BLaER1 treated with 17β-estradiol and CSF1 and Interleukin-3, amounts not matched to agents 10 nM and 100 nM (cell line): ENCODE measurements around the gene PTPN14.

Experiments used
- H3K27ac ChIP-seq, 11 experiments: shearing (Covaris generic); formaldehyde crosslinking; 2 replicates each; pipeline ENCODE4 v1.8.1; 2022
- H3K27me3 ChIP-seq, 11 experiments: shearing (Covaris generic); formaldehyde crosslinking; 2 replicates each; pipeline ENCODE4 v1.8.1; 2022
- H3K36me3 ChIP-seq, 11 experiments: shearing (Covaris generic); formaldehyde crosslinking; 2 replicates each; pipeline ENCODE4 v1.8.1; 2022
- H3K4me1 ChIP-seq, 10 experiments: shearing (Covaris generic); formaldehyde crosslinking; 2 replicates each; pipeline ENCODE4 v1.8.1; 2022
- H3K4me2 ChIP-seq, 11 experiments: shearing (Covaris generic); formaldehyde crosslinking; 2 replicates each; pipeline ENCODE4 v1.8.1; 2022
- H3K4me3 ChIP-seq, 10 experiments: shearing (Covaris generic); formaldehyde crosslinking; 2 replicates each; pipeline ENCODE4 v1.8.1; 2022
- H3K9ac ChIP-seq, 11 experiments: shearing (Covaris generic); formaldehyde crosslinking; 2 replicates each; pipeline ENCODE4 v1.8.1; 2022
- H3K9me3 ChIP-seq, 11 experiments: shearing (Covaris generic); formaldehyde crosslinking; replicated peaks in 1 of 11; 2 replicates each; pipeline ENCODE4 v1.8.1; 2022
- H4K20me1 ChIP-seq, 11 experiments: shearing (Covaris generic); formaldehyde crosslinking; 2 replicates each; pipeline ENCODE4 v1.8.1; 2022
- Cebpa-rat ChIP-seq, 11 experiments: shearing (Covaris generic); IDR thresholded peaks; 2 replicates each; pipeline ENCODE4 v1.8.1; 2022

The PTPN14 gene

DNA sequence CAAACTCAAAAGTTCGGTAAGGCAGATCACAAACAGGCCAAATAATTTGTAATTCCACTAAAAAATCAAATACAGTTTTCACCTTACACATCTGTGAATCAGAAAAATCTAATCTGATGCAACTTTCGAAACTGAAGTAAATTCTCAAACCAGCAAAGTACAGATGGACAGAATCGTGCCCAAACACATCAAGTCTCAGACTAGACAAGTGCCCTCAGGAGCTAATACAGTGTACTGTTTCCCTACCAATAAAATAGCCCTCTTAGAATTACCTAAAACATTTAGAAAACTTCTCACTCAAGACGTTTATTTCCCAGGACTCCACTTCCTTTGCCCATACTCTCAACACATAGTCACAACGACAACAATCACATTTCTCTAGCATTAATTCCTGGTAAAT lies 136.3 kb downstream of the PTPN14 start:
- Histone ChIP-seq H3K27me3 (no peaks in the 10 kb centered on the region), H3K27ac (no peak overlapping the region), H3K4me3 (no peak overlapping the region), H3K36me3 (no peaks in the 10 kb centered on the region), H3K9ac (no peak overlapping the region), H3K4me1 (peaks cover 0 to 17% (median 7%) of the 10 kb centered on the region in 10 experiments; a peak in 12 of 20 replicates), H3K9me3 (peaks cover 0 to 10% (median 6%) of the 10 kb centered on the region in 11 experiments; a peak in 9 of 22 replicates), H4K20me1 (no peaks in the 10 kb centered on the region), H3K4me2 (no peak overlapping the region)
- no peak for TF ChIP-seq Cebpa-rat (IDR thresholded peaks at IDR 0.05)

DNA sequence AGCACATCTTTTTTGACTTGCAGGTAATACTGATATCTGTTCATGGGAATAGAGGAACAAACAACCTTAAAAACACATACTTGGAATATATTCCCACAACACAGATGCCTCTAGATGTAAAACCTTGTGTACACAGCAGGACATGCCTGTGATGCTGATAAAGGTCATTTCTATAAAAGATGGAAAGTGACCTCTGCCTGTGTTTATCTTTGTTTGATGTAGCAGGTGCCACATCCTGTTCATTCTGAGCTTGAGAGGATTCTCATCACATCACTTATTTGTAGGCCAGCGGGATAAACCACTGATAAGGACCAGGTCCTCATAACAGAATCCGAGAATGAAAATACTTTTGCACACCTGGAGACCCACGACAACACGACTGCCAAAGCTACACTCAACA lies 136.7 kb downstream of the PTPN14 start:
- Histone ChIP-seq H3K4me2 (no peak overlapping the region), H3K9ac (no peak overlapping the region), H3K27ac (no peak overlapping the region), H3K4me1 (peaks cover 0 to 17% (median 7%) of the 10 kb centered on the region in 10 experiments; a peak in 12 of 20 replicates), H3K4me3 (no peak overlapping the region), H3K27me3 (no peaks in the 10 kb centered on the region), H3K9me3 (peaks cover 0 to 10% (median 6%) of the 10 kb centered on the region in 11 experiments; a peak in 9 of 22 replicates), H4K20me1 (no peaks in the 10 kb centered on the region), H3K36me3 (no peaks in the 10 kb centered on the region)
- no peak for TF ChIP-seq Cebpa-rat (IDR thresholded peaks at IDR 0.05)

DNA sequence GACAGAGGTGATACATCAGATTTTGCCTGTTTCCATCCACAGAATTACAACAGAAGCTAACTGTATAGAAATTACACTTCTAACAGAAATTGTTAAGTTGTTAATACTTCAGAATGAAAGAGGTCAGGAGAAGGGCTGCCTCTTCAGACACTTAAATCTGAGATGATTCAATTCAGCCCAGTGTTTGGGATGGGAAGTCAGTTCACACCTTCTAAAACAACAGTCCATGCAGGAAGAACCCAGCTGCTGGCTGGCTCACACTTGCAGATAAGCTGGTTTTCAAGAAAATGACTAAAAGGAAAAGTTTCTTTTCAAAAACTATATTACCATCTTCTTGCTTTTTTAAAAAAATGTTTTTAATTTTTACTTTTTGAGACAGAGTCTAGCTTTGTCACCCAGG lies 138.1 kb downstream of the PTPN14 start:
- no peak for TF ChIP-seq Cebpa-rat (IDR thresholded peaks at IDR 0.05)
- peaks cover 0 to 13% (median 6%) of the 10 kb centered on the region in 10 experiments; a peak in 12 of 20 replicates for H3K4me1 ChIP-seq
- no peak overlapping the region for H3K9ac ChIP-seq
- H3K36me3 ChIP-seq: no peaks in the 10 kb centered on the region
- no peaks in the 10 kb centered on the region for H3K27me3 ChIP-seq
- H3K4me3 ChIP-seq: no peak overlapping the region
- H3K9me3 ChIP-seq: peaks cover 0 to 10% (median 6%) of the 10 kb centered on the region in 11 experiments; a peak in 9 of 22 replicates
- no peak overlapping the region for H3K27ac ChIP-seq
- H4K20me1 ChIP-seq: no peaks in the 10 kb centered on the region
- no peak overlapping the region for H3K4me2 ChIP-seq

DNA sequence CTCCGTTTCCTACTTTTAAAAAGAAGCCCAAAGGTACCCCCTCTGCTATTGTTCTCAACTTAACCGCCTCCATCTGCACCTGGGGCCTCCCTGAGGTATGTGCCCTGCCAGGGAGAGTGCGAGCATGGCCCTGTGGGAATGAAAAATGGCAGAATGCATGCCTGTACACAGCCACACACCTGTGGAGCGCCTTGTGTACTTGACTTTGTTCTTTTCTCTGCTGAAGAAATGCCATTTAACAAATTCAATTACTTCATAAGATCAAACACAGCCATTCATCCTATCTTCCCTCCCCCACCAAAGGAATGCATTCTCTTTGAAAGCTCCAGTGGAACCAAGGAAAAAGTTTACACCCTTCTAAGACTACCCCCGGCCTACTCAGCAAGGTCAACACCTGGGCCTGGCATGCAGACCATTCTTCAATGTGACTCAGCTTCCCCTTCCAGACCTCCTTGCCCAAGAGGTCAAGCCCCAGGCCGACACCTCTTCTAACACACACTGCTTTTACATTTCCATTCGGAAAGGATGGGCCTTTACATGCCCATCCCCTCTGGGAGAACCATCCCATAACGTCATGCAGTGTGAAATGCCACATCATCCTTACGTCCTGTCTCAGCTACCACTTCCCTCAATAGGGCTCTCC lies 146.7 kb downstream of the PTPN14 start:
- no peaks in the 10 kb centered on the region for H3K27me3 ChIP-seq
- H3K4me3 ChIP-seq: no peak overlapping the region
- no peaks in the 10 kb centered on the region for H3K36me3 ChIP-seq
- peaks cover 25 to 38% (median 32%) of the 10 kb centered on the region in 10 experiments for H3K4me1 ChIP-seq
- H3K4me2 ChIP-seq: peak overlapping the region; percentile 41 to 77 (median 68)
- peaks cover 8 to 35% (median 28%) of the 10 kb centered on the region in 11 experiments; a peak in 17 of 22 replicates for H3K9me3 ChIP-seq
- H3K9ac ChIP-seq: peak overlapping the region in 3 of 11 experiments; percentile 6 to 62 (median 21); a peak in 3 of 22 replicates
- no peak for TF ChIP-seq Cebpa-rat (IDR thresholded peaks at IDR 0.05)
- H3K27ac ChIP-seq: peak overlapping the region in 9 of 11 experiments; percentile 38 to 78 (median 63); a peak in 17 of 22 replicates
- no peaks in the 10 kb centered on the region for H4K20me1 ChIP-seq

DNA sequence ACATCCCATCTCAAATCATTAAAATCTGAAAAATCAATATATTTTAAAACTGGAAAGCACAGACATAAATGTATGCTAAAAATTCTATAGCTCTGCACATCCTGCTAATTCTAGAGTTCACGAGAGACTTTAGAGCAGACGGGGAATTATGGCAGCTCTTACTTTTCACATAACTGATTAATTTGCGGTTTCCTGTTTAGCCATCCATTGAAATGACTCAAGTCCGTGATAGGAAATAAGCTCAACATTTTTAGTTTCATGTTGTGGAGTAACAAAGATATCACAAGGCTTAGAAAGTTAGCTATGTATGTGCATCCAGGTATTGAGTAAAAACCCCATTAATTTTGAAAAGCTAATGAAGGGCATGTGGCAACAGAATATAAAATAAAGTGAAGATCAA lies 147.2 kb downstream of the PTPN14 start:
- H3K4me2 ChIP-seq: peak overlapping the region; percentile 41 to 77 (median 68)
- peaks cover 25 to 38% (median 32%) of the 10 kb centered on the region in 10 experiments for H3K4me1 ChIP-seq
- H3K36me3 ChIP-seq: no peaks in the 10 kb centered on the region
- peak overlapping the region in 2 of 11 experiments; percentile 21 to 62; a peak in 2 of 22 replicates for H3K9ac ChIP-seq
- H3K4me3 ChIP-seq: peak overlapping the region in 1 of 10 experiments; percentile 21; a peak in 1 of 20 replicates
- H3K27me3 ChIP-seq: no peaks in the 10 kb centered on the region
- H3K27ac ChIP-seq: peak overlapping the region in 9 of 11 experiments; percentile 38 to 78 (median 63); a peak in 17 of 22 replicates
- H4K20me1 ChIP-seq: no peaks in the 10 kb centered on the region
- peaks cover 8 to 35% (median 28%) of the 10 kb centered on the region in 11 experiments; a peak in 17 of 22 replicates for H3K9me3 ChIP-seq
- no peak for TF ChIP-seq Cebpa-rat (IDR thresholded peaks at IDR 0.05)

DNA sequence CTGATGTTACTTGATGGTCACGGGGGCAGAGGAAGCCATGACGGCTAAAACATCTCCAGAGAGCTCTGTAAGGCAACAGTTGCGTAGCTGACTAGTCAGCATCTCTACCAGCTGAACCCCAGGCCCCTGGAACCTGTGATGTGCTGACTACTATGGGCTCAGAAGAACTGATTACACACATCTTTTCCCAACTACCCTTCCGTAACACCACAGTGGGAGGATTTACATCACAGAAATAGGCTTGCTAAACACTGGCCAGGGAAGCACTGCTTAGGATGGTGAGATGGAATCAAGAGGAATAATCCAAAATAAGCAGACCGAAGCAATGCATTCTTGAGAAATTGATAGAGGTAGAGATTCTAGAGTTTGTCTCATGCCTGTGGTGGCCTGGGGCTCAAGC lies 148.0 kb downstream of the PTPN14 start:
- Histone ChIP-seq H3K4me2 (peak overlapping the region; percentile 41 to 77 (median 68)), H3K9ac (peak overlapping the region in 1 of 11 experiments; percentile 15; a peak in 1 of 22 replicates), H3K27me3 (no peaks in the 10 kb centered on the region), H4K20me1 (no peaks in the 10 kb centered on the region), H3K4me3 (peak overlapping the region in 1 of 10 experiments; percentile 21; a peak in 1 of 20 replicates), H3K36me3 (no peaks in the 10 kb centered on the region), H3K9me3 (peaks cover 8 to 35% (median 28%) of the 10 kb centered on the region in 11 experiments; a peak in 17 of 22 replicates), H3K27ac (peak overlapping the region in 7 of 11 experiments; percentile 46 to 78 (median 60); a peak in 14 of 22 replicates), H3K4me1 (peaks cover 25 to 38% (median 32%) of the 10 kb centered on the region in 10 experiments)
- no peak for TF ChIP-seq Cebpa-rat (IDR thresholded peaks at IDR 0.05)

DNA sequence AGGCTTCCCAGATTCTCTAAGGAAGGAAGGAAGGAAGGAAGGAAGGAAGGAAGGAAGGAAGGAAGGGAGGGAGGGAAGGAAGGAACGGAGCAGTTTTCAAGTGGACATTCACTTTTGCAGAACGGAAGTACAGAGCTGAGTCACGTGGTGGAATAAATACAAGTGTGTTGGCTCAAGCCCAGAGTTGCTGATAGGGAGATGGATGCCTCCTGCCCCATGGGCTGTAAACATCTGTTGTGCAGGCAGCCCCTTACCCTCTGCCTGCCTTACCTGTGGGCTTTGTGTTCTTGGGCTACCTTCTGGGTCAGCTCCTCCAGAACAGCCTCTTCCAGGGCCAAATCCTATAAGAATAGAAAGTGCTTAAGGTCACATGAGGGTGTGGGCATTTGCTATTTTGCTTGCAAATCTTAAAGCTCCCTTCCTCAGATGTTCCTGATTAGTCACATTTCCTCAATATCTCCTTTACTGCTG lies 148.8 kb downstream of the PTPN14 start:
- TF ChIP-seq Cebpa-rat (IDR thresholded peaks at IDR 0.05): no peak
- peaks cover 25 to 33% (median 29%) of the 10 kb centered on the region in 10 experiments for H3K4me1 ChIP-seq
- no peaks in the 10 kb centered on the region for H3K36me3 ChIP-seq

DNA sequence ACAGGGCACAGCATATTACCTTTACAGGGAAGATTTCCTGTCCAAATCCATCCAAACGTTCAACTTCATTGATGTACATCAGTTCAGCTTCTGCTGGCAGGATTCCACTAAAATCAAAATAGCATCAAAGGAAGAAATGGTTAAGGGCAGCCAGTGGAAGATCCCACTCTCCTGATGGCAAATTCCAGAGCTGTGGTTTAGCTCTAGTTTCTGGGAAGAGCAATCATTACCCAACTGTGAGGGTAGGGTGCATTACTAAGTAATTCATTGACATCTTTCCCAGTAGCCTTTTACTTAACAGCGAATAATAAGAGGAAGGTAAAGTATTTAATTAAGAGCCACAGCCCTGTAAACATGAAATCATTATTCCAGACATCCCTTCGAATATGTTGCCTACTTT lies 149.7 kb downstream of the PTPN14 start:
- H3K4me1 ChIP-seq: peaks cover 25 to 33% (median 28%) of the 10 kb centered on the region in 10 experiments
- no peak overlapping the region for H3K9ac ChIP-seq
- H3K27me3 ChIP-seq: no peaks in the 10 kb centered on the region
- H3K27ac ChIP-seq: no peak overlapping the region
- TF ChIP-seq Cebpa-rat (IDR thresholded peaks at IDR 0.05): no peak
- peaks cover 8 to 35% (median 28%) of the 10 kb centered on the region in 11 experiments; a peak in 17 of 22 replicates for H3K9me3 ChIP-seq
- no peak overlapping the region for H3K4me3 ChIP-seq
- H3K36me3 ChIP-seq: no peaks in the 10 kb centered on the region
- no peak overlapping the region for H3K4me2 ChIP-seq
- H4K20me1 ChIP-seq: no peaks in the 10 kb centered on the region

More for the DNA sequence above, 148.8 kb downstream of the PTPN14 start:
- no peaks in the 10 kb centered on the region for H3K27me3 ChIP-seq
- no peaks in the 10 kb centered on the region for H4K20me1 ChIP-seq
- peak overlapping the region in 10 of 11 experiments; percentile 41 to 77 (median 70); a peak in 16 of 22 replicates for H3K4me2 ChIP-seq
- H3K27ac ChIP-seq: peak overlapping the region in 3 of 11 experiments; percentile 26 to 78 (median 28); a peak in 6 of 22 replicates
- H3K9me3 ChIP-seq: peaks cover 8 to 35% (median 28%) of the 10 kb centered on the region in 11 experiments; a peak in 17 of 22 replicates
- H3K9ac ChIP-seq: no peak overlapping the region
- no peak overlapping the region for H3K4me3 ChIP-seq

DNA sequence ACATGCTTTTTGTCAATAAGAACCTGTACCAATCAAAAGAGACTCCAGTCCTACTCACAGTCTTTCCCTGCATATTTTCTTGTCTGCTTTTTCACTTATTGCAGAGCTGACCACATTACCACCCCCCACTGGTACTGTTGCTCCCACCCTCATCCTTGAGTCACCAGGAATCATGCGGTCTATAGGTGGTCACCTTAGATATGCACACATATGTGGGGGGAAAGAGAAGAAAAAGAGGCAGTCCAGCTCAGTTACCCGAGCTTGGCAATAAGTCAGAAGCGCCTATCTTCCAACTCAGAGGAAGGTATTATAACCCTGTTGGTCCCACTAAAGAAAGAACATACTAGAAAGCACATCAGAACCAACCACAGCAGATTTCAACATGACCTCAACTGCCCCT lies 151.3 kb downstream of the PTPN14 start:
- H3K27me3 ChIP-seq: no peaks in the 10 kb centered on the region
- H4K20me1 ChIP-seq: no peaks in the 10 kb centered on the region
- TF ChIP-seq Cebpa-rat (IDR thresholded peaks at IDR 0.05): no peak
- peaks cover 25 to 30% (median 26%) of the 10 kb centered on the region in 10 experiments for H3K4me1 ChIP-seq
- H3K36me3 ChIP-seq: no peaks in the 10 kb centered on the region
- no peak overlapping the region for H3K9ac ChIP-seq
- no peak overlapping the region for H3K4me2 ChIP-seq
- no peak overlapping the region for H3K4me3 ChIP-seq
- peaks cover 8 to 35% (median 28%) of the 10 kb centered on the region in 11 experiments; a peak in 17 of 22 replicates for H3K9me3 ChIP-seq
- no peak overlapping the region for H3K27ac ChIP-seq
